GM12874 (cell line): ENCODE measurements around the gene PILRA.

Source experiments
- TF ChIP-seq, protein P1 (sequence below): IDR thresholded peaks from 2 replicates; pipeline ENCODE4 v1.5.1; 2011; ENCODE audit warnings: low read depth, mild to moderate bottlenecking, control low read depth, low read length, moderate library complexity; ENCODE audit not compliant: insufficient read depth

PILRA gene

DNA sequence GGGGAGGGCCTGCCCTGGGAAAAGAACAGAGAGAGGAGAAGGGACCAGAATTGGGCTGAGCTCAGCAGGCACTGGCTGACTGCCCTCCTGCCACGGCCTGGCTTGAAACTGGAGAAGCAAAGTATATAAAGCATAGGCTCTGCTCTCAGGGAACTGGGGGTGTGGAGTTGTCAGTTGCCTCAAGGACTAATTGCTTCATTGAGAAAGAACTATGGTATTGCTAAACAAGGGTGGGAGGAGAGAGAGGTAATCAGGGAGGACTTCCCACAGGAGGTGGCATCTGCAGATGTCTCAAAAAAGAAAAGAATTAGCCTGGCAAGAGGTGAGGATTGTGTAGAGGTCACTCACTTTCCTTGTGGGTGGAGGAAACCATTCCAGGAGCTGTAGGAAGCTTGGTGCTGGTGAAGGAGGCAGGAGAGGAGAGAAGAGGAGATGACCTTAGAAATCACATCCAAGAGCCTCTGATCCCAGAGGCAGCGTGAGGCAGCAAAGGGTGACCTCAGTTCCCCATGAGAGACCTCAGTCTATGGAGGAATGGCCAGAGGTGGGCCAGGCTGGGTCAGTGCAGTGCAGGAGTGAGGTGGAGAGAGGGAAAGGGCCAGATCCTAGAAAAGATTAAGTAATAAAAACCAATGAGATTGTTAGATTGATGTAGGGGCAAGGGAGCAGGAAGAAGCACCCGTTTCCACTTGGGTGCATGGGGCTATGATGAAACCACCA is 13.0 kb upstream of the PILRA start:
- TF ChIP-seq, protein P1, sequence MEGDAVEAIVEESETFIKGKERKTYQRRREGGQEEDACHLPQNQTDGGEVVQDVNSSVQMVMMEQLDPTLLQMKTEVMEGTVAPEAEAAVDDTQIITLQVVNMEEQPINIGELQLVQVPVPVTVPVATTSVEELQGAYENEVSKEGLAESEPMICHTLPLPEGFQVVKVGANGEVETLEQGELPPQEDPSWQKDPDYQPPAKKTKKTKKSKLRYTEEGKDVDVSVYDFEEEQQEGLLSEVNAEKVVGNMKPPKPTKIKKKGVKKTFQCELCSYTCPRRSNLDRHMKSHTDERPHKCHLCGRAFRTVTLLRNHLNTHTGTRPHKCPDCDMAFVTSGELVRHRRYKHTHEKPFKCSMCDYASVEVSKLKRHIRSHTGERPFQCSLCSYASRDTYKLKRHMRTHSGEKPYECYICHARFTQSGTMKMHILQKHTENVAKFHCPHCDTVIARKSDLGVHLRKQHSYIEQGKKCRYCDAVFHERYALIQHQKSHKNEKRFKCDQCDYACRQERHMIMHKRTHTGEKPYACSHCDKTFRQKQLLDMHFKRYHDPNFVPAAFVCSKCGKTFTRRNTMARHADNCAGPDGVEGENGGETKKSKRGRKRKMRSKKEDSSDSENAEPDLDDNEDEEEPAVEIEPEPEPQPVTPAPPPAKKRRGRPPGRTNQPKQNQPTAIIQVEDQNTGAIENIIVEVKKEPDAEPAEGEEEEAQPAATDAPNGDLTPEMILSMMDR: no peak

DNA sequence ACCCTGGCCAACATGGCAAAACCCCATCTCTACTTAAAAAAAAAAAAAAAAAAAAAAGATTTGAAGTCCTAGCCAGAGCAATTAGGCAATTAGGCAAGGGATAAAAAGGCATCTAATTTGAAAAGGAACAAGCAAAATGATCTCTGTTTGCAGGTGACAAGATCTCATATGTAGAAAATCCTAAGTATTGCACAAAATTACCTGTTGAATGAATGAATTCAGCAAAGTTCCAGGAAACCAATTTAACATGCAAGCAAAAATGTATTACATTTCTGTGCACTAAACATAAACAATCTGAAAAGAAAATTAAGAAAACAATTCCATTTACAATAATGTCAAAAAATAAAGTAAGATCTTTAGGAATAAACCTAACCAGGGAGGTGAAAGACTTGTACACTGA is 10.2 kb upstream of the PILRA start:
- TF ChIP-seq, protein P1: no peak

DNA sequence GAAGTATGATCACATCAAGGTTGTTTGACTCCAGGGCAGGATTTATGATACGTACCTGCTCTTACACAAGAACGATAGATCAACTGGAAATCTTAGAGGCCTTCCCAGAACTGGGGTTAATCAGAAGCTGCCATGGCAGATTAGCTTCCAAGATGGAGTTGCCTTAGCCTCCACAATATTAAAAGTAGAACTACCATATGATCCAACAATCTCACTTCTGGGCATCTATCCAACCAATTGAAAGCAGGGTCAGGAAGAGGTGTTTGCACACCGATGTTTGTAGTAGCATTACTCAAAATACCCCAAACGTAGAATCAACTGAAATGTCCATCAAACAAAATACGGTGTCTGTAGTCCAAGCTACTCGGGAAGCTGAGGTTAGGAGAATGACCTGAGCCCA is 8.8 kb upstream of the PILRA start:
- TF ChIP-seq, protein P1: no peak

DNA sequence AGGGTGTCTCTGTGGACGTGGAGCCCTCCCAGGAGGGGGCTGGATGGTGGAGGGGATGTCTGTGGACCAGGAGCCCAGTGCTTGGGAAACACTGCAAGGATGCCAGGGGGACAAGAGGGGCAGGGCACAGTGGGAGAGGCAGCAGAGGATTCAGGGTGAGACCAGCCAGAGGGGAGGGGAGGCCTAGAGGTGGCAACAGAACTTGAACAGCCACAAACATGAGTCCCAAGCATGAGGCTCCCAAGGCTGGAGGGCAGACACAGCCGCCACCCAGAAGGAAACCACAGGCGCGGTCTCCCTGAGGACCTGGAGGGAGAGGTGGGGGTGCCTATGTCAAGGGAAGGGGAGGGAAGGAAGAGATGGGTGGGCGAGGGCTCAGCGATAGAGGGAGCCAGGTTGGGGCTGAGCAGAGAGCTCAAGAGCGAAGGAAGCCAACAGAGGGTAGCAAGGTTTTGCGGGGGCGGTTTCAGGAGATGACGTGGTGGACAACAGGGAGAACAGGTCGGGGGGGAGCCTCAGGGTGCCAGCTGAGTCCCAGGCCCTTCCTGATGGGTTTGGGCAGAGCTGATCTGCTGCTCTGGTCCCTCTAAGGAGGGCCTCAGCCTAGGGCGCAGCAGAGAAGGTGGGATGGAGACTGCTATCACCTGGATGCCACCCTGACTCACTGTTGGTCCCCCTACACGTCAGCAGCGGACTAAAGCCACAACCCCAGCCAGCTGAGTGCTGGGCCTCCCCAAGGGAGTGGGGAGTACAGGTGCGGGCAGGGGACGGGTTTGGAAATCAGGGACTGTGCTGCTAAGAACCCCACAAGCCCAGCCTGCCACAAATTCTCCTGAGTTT is 6.7 kb upstream of the PILRA start:
- TF ChIP-seq, protein P1: no peak

DNA sequence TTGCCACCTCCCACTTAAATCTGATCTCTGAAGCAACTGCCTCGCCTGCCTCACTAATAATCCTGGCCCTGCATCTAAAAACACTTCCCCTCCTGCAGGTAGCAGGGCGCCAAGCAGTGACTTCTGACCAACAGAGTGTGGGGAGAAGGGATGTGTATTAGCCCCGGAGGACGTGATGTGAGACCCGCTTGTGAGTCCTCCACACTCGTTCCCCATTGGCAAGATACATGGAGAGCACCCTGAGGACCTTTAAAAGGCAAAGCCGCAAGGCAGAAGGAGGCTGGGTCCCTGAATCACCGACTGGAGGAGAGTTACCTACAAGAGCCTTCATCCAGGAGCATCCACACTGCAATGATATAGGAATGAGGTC is 6.1 kb upstream of the PILRA start:
- TF ChIP-seq, protein P1: no peak

DNA sequence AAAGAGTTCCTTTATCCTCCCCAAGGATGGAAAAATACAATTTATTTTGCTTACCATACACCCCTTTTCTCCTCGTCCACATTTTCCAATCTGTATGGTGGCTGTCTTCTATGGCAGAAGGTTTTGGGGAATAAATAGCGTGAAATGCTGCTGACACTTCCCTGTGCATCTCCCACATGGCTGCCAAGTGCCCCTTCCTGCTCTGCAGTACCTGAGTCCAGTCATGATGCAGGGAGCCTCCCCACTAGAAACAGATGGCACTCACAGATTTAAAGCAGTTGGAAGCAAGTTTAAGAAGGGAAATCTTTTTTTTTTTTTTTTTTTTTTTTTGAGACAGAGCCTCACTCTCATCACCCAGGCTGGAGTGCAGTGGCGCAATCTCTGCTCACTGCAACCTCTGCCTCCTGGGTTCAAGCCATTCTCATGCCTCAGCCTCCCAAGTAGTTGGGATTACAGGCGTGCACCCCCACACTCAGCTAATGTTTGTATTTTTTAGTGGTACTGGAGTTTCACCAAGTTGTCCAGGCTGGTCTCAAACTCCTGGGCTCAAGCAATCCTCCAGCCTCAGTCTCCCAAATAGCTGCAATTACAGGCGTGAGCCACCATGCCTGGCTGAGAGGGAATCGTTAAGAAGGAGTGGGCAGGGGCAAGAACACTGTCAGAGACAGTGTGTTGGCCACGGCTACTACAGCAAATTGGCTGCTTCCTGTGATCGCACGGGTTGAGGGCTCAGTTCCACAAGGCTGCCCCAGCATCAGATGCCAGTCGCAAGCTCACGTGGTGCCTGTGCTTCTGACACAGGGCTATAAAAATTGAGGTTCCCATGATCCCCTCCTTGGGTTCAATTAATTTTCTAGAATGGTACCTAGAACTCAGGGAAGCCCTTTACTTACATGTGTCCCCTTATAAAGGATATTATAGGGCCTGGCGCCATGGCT is 5.3 kb upstream of the PILRA start:
- TF ChIP-seq, protein P1: 0 out of 2 replicates have a peak, but pooled peaks have one; percentile 2

DNA sequence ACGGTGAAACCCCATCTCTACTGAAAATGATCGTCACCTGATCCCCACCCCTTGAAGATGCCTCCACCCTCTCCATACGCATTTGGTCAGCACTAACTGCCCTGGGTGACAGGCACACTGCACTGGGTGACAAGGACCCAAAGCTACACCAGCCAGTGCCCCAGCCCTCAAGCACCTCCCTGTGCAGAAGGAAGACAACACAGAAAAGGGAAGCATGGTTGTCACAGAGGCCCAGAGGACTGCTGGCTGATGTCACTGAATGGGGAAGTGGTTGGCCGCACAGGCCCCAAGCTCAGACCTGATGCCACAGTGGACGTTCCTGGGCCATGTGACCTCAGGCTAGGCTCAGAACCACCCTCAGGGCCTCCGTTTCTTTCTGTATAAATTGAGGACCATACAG is 4.2 kb upstream of the PILRA start:
- TF ChIP-seq, protein P1: no peak
